ENCODE data around the gene TANC2.

DNA sequence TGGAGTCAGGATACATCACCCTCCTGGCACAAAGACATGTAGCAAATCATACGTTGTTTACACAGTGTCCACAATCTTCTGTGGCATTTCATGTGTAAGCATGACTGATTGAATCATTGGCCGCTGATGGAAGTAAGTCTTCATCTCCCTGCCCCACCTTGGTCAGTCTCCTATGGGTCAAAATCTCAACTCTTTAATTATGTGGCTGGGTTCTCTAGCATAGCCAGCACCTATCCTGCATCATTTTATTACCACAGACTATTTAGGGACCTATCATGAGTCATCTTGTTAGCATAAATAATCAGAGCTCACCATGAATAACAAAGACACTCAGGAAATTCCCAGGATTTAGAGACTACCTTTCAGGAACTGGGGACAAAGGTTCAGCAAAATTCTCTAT lies 15.9 kb downstream of the TANC2 start:
- TF ChIP-seq, protein P1, sequence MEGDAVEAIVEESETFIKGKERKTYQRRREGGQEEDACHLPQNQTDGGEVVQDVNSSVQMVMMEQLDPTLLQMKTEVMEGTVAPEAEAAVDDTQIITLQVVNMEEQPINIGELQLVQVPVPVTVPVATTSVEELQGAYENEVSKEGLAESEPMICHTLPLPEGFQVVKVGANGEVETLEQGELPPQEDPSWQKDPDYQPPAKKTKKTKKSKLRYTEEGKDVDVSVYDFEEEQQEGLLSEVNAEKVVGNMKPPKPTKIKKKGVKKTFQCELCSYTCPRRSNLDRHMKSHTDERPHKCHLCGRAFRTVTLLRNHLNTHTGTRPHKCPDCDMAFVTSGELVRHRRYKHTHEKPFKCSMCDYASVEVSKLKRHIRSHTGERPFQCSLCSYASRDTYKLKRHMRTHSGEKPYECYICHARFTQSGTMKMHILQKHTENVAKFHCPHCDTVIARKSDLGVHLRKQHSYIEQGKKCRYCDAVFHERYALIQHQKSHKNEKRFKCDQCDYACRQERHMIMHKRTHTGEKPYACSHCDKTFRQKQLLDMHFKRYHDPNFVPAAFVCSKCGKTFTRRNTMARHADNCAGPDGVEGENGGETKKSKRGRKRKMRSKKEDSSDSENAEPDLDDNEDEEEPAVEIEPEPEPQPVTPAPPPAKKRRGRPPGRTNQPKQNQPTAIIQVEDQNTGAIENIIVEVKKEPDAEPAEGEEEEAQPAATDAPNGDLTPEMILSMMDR (IDR thresholded peaks at IDR 0.05), result no peak
- TF ChIP-seq POLR2A (IDR thresholded peaks at IDR 0.05), result no peak

All from gastroesophageal sphincter (tissue), 3 donors.